ENCODE results near the gene ZNF846. TPM values are rescaled to one million over a fixed set of nuclear protein-coding genes. Genes with fewer than 3 reads are reported as not detected.

Gene ZNF846
- total and polyA plus RNA-seq, 2 experiments from 2014 or later: 6.0 to 14.8 TPM

- TF ChIP-seq ETS1 (IDR thresholded peaks at IDR 0.05): no peak
Observed at GRCh38 chr19:9818175-9818733, 49.7 kb upstream of the ZNF846 start (continued).

- Histone ChIP-seq H3K4me3 (no peak overlapping the region), H3F3A (replicated peaks; ENCODE audit: low read depth) (no peaks in the 10 kb centered on the region), H3K27ac (ENCODE audit: low read depth) (no peak overlapping the region), H3K4me2 (no peak overlapping the region), H3K79me2 (replicated peaks; ENCODE audit: insufficient read depth) (peaks cover 35% of the 10 kb centered on the region), H3K36me3 (ENCODE audit: insufficient read depth) (peaks cover 12% of the 10 kb centered on the region; the same call in 1 of the 2 replicates), H3K4me1 (ENCODE audit: insufficient read depth) (no peaks in the 10 kb centered on the region), H3K9me2 (ENCODE audit: insufficient read depth) (no peaks in the 10 kb centered on the region), H4K20me1 (replicated peaks; ENCODE audit: insufficient read depth) (no peaks in the 10 kb centered on the region; the same call in 1 of the 2 replicates), H2AFZ (no peak overlapping the region), H3K27me3 (ENCODE audit: insufficient read depth) (no peaks in the 10 kb centered on the region)
- Mint-ChIP-seq H3K27ac (no peak overlapping the region), H3K4me3 (no peak overlapping the region), H3K4me1 (no peaks in the 10 kb centered on the region), H3K36me3 (ENCODE audit: low read depth) (peaks cover 35% of the 10 kb centered on the region), H3K9me3 (peaks cover 16% of the 10 kb centered on the region; the same call in 2 of the 3 replicates), H3K27me3 (ENCODE audit: insufficient read depth, low read depth, poor library complexity) (no peaks in the 10 kb centered on the region)
- DNase-seq (ENCODE audit: low spot score): no peak
- no peak for ATAC-seq
- no peak for TF ChIP-seq POLR2AphosphoS5 (IDR thresholded peaks at IDR 0.05; ENCODE audit: low read depth)
- TF ChIP-seq ZNF331 (CRISPR knock-in tag; IDR thresholded peaks at IDR 0.05; ENCODE audit: low read depth): no peak
- TF ChIP-seq EZH2 (IDR thresholded peaks at IDR 0.05; ENCODE audit: low read depth, unreplicated experiment): no peak
- no peak for TF ChIP-seq ZNF114 (CRISPR knock-in tag; IDR thresholded peaks at IDR 0.05)
- TF ChIP-seq CTCF (conservative IDR thresholded peaks at IDR 0.05; ENCODE audit: low read depth in 2 of 2): no peak
- TF ChIP-seq NANOG (IDR thresholded peaks at IDR 0.05; ENCODE audit: borderline replicate concordance): no peak
- no peak for TF ChIP-seq EZH2phosphoT487 (IDR thresholded peaks at IDR 0.05; ENCODE audit: unreplicated experiment)
- TF ChIP-seq REST (IDR thresholded peaks at IDR 0.05; ENCODE audit: unreplicated experiment): no peak
- TF ChIP-seq CREB1 (CRISPR knock-in tag; IDR thresholded peaks at IDR 0.05; ENCODE audit: low read depth): no peak
- no peak for TF ChIP-seq JUNB (IDR thresholded peaks at IDR 0.05; ENCODE audit: unreplicated experiment)
- no peak for TF ChIP-seq ETS1 (IDR thresholded peaks at IDR 0.05)
- no peak for TF ChIP-seq STAT1 (IDR thresholded peaks at IDR 0.05; ENCODE audit: unreplicated experiment)
Observed at GRCh38 chr19:9811139-9811538, 42.6 kb upstream of the ZNF846 start.
